Stomach smooth muscle (tissue), 2 donors: Measurements from ENCODE around the gene GABRQ.

Experiments used
- H3K27ac ChIP-seq: one replicate; pipeline ENCODE4 v1.7.0; 2013; ENCODE audit warnings: mild to moderate bottlenecking, low read length, inconsistent platforms
- H3K27me3 ChIP-seq, 2 donors: one replicate each; pipeline ENCODE4 v1.7.0; 2013; ENCODE audit warnings: low read length in 2 of 2; ENCODE audit not compliant: insufficient read depth in 2 of 2, control insufficient read depth in 1 of 2
- H3K36me3 ChIP-seq, 2 donors: one replicate each; pipeline ENCODE4 v1.7.0; 2013; ENCODE audit warnings: low read length in 2 of 2; ENCODE audit not compliant: control insufficient read depth in 2 of 2, insufficient read depth in 2 of 2
- H3K4me1 ChIP-seq: one replicate; pipeline ENCODE4 v1.7.0; 2013; ENCODE audit warnings: low read length; ENCODE audit not compliant: control insufficient read depth, insufficient read depth
- H3K4me3 ChIP-seq, 2 donors: one replicate each; pipeline ENCODE4 v1.7.0; 2013; ENCODE audit warnings: low read length in 2 of 2
- H3K9ac ChIP-seq, 2 donors: one replicate each; pipeline ENCODE4 v1.7.0; 2013; ENCODE audit warnings: low read length in 2 of 2, mild to moderate bottlenecking in 1 of 2
- H3K9me3 ChIP-seq, 2 donors: one replicate each; pipeline ENCODE4 v1.7.0; 2013; ENCODE audit warnings: low read length in 2 of 2; ENCODE audit not compliant: control insufficient read depth in 2 of 2
- donor health status: healthy.
- donor health status: Pancreatic carcinoma.

GABRQ gene

DNA sequence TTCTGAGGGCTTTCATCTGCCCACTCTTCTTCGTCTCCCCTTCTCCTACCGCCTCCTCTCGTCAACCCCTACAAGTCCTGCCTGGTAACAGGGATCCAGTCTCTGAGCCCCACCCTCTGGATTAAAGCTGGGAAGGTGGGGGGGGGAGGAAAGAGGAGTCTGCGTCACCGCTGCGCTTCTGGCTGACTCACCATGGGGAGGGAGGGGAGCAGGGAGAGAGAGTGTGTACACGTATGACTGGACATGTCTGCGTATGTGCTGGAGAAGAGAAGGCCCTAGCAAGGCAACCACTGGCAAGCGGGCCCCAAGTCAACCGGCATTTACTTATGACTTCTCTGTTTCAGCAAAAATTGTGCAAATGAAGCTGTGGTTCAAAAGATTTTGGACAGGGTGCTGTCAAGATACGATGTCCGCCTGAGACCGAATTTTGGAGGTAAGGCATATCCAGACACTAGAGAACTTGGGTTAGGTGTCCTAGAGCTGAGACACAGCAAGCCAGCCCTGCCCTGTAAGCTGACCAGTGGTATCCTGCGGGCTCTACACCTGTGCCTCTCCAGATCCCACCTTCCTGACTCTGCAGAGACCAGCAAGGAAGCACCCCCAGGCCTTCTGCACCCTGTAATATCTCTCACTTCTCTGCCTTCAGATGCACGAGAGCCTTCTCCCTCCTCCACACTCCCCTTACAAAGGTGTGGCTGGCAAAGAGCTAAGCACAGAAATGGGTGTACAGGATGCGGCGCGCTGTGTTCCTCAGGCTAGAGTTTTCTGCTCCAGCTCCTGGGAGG, 2.5 kb downstream of the GABRQ start:
- Histone ChIP-seq H3K4me1 (no peaks in the 10 kb centered on the region), H3K4me3 (no peak overlapping the region), H3K9me3 (no peaks in the 10 kb centered on the region), H3K9ac (no peak overlapping the region), H3K27me3 (peaks cover 16 to 30% of the 10 kb centered on the region in 2 donors), H3K27ac (no peak overlapping the region), H3K36me3 (no peaks in the 10 kb centered on the region)

DNA sequence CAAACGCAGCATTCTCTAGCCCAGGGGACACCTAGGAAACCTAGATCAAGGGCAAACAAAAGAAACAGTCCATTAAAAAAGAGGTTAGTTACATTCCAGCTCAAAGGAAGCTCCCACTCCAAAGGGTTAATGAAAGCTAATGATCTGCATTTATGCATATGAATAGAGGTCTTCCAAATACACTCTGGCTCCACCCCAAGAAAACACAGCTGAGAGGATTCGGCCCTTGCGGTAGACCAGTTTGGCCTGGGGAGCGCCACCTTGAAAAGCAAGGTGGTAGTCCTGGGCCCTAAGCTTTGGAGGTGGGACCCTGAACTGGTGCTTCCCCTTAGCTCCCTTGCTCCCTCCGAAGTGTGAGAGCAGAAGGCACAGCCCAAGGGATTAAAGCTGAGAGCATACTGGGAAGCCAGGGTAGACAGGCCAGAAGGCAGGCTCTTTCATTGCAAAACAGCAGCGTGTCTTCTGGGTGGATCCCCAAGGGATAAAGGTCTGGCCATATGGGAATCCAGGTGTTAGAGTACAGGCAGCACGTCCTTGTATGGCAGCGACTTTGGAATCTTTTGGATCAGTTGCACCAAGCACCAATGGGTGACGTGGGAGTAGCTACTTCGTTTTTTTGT, 3.7 kb downstream of the GABRQ start:
- Histone ChIP-seq H3K27me3 (peaks cover 16 to 30% of the 10 kb centered on the region in 2 donors), H3K9me3 (no peaks in the 10 kb centered on the region), H3K4me1 (no peaks in the 10 kb centered on the region), H3K4me3 (no peak overlapping the region), H3K27ac (no peak overlapping the region), H3K9ac (no peak overlapping the region), H3K36me3 (no peaks in the 10 kb centered on the region)

DNA sequence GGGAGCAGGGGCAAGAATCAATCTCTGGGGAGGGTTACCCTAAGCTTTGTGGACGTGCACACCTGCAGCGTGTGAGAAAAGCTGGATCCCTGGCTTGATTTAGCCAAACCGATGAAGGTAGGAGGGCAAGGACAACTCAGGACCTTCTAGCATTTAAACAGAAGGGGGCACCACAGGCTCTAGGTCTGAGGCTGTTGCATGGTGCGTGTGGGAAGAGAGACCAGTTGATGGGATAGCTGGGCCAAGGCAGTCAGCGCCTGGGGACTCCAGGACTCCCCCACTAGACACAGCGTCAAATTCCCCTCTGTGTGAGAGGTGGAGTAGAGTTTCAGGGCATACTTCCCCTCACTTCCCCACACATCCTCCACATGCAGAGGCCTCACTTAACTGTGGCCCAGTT, 4.3 kb downstream of the GABRQ start:
- Histone ChIP-seq H3K4me3 (no peak overlapping the region), H3K9me3 (no peaks in the 10 kb centered on the region), H3K27me3 (peaks cover 11 to 25% of the 10 kb centered on the region in 2 donors), H3K27ac (no peak overlapping the region), H3K36me3 (no peaks in the 10 kb centered on the region), H3K9ac (no peak overlapping the region), H3K4me1 (no peaks in the 10 kb centered on the region)

DNA sequence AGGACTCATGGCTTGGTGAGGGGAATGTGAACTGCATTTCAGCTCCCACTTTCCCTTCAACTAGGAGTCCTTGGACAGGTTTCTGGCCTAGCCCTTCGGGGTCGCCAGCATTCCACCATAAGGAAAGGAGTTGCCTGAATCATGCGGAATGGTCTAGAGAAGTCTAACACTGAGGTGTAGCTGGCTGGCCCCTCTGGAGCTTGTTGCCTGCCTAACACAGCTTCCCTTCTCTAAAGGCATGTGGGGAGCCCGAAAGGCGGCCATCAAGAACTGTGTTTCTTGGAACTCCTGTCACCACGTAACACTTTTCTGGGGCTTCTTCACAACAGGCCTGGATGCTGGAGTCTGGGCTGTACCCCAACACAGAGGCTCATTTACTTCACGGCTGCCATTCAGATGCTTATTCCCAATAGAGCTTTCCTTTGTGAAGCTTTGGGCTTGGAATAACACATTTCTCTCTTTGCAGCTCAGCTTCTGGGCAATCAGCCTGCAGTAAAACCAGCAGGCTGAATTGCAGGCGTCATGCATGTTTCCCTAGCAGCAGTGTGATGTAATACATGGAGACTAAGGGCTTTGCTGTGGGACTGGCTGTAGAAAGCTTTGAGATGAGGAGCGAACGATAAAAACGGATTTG, 5.4 kb downstream of the GABRQ start:
- H3K4me3 ChIP-seq, result no peak overlapping the region
- H3K27ac ChIP-seq, result no peak overlapping the region
- no peaks in the 10 kb centered on the region for H3K36me3 ChIP-seq

DNA sequence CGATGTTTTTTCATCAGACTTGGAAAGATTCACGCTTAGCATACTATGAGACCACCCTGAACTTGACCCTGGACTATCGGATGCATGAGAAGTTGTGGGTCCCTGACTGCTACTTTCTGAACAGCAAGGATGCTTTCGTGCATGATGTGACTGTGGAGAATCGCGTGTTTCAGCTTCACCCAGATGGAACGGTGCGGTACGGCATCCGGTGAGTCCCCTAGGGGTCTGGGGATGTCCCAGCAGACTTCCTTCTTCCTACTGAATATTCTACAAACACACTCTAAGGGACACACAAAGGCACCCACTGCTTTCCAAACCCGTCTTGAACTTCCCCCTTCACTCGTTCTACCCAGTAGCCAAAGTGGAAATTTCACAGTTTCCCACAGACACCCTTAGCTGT, 9.3 kb downstream of the GABRQ start:
- Histone ChIP-seq H3K4me1 (no peaks in the 10 kb centered on the region), H3K4me3 (no peak overlapping the region), H3K27ac (no peak overlapping the region), H3K27me3 (peaks cover 0 to 7% of the 10 kb centered on the region in 2 donors), H3K36me3 (no peaks in the 10 kb centered on the region), H3K9me3 (no peaks in the 10 kb centered on the region), H3K9ac (no peak overlapping the region)

More for the DNA sequence above, 5.4 kb downstream of the GABRQ start:
- peaks cover 9 to 25% of the 10 kb centered on the region in 2 donors for H3K27me3 ChIP-seq
- no peaks in the 10 kb centered on the region for H3K4me1 ChIP-seq
- H3K9me3 ChIP-seq, result no peaks in the 10 kb centered on the region
- no peak overlapping the region for H3K9ac ChIP-seq

DNA sequence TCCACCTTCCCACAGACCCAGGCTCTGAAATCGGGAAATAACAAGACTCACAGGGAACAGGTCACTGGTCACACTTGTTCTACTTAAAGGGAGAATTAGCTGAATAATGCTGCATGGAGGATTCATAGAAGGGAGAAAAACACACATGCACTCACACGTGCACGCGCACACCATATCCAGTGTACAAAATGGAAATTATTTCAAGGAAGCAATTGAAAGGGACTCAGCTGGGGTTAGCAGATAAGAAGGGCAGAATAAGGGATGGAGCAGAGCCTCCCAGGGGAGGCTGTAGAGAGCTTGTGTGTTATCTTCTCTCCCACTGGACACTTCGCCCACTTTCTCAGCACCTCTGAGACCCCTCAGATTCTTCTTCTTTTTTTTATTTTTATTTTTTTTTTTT, 10.3 kb downstream of the GABRQ start:
- Histone ChIP-seq H3K27me3 (peaks cover 0 to 7% of the 10 kb centered on the region in 2 donors), H3K4me1 (no peaks in the 10 kb centered on the region), H3K27ac (no peak overlapping the region), H3K4me3 (no peak overlapping the region), H3K36me3 (no peaks in the 10 kb centered on the region), H3K9me3 (no peaks in the 10 kb centered on the region), H3K9ac (no peak overlapping the region)

DNA sequence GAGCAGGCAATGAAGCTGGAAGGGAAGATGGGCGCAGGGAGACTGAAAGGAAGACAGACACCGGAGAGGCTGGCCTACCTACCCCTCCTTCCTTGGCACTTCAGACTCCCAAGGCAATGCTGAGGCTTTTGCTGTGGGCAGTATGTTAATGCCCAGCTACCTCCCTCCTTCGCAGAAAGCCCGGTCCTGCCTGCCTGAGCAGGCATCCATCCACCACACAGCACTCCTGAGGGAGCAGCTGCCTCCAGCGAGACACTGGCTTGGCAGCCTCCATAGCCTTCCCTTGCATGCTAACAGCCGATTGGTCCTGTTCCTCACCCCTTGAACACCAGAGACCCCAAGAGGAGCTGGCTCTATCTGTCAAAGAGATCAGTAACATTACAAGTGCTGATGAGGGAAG, 14.4 kb downstream of the GABRQ start:
- no peak overlapping the region for H3K27ac ChIP-seq
- H3K4me3 ChIP-seq, result no peak overlapping the region
- H3K27me3 ChIP-seq, result peaks cover 0 to 8% of the 10 kb centered on the region in 2 donors
- H3K9ac ChIP-seq, result no peak overlapping the region
- no peaks in the 10 kb centered on the region for H3K4me1 ChIP-seq
- no peaks in the 10 kb centered on the region for H3K36me3 ChIP-seq
- no peaks in the 10 kb centered on the region for H3K9me3 ChIP-seq

DNA sequence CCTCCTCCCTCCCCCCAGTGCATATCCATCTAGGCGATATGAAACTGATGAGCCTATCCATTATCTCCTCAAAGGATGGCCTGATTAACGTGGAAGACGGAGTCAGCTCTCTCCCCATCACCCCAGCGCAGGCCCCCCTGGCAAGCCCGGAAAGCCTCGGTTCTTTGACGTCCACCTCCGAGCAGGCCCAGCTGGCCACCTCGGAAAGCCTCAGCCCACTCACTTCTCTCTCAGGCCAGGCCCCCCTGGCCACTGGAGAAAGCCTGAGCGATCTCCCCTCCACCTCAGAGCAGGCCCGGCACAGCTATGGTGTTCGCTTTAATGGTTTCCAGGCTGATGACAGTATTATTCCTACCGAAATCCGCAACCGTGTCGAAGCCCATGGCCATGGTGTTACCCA, 14.8 kb downstream of the GABRQ start:
- peaks cover 0 to 5% of the 10 kb centered on the region in 2 donors for H3K27me3 ChIP-seq
- no peak overlapping the region for H3K9ac ChIP-seq
- no peaks in the 10 kb centered on the region for H3K9me3 ChIP-seq
- H3K27ac ChIP-seq, result no peak overlapping the region
- H3K4me3 ChIP-seq, result no peak overlapping the region
- H3K36me3 ChIP-seq, result no peaks in the 10 kb centered on the region
- no peaks in the 10 kb centered on the region for H3K4me1 ChIP-seq

DNA sequence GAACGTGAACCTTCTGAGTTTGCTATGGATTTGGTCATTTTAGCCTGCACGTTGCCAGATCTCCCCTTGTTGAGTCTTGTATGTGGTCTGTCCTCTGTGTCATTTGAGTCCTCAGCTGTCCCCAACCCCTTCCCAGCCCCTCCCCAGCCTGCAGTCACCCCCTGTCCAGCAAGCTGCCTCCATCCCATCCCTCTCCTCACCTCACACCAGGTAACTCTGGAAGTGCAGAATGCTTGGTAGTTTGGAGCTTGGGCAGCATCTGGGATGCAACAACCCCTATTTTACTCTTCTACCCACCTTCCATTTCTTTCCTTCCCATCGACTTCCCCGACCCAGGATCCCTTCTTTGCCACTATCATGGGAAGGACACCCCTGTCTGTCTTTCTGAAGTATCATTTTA, 18.4 kb downstream of the GABRQ start:
- H3K36me3 ChIP-seq, result no peaks in the 10 kb centered on the region
- no peak overlapping the region for H3K4me3 ChIP-seq
- no peak overlapping the region for H3K9ac ChIP-seq
- H3K4me1 ChIP-seq, result no peaks in the 10 kb centered on the region
- peaks cover 0 to 2% of the 10 kb centered on the region in 2 donors for H3K27me3 ChIP-seq
- H3K27ac ChIP-seq, result no peak overlapping the region
- H3K9me3 ChIP-seq, result no peaks in the 10 kb centered on the region

DNA sequence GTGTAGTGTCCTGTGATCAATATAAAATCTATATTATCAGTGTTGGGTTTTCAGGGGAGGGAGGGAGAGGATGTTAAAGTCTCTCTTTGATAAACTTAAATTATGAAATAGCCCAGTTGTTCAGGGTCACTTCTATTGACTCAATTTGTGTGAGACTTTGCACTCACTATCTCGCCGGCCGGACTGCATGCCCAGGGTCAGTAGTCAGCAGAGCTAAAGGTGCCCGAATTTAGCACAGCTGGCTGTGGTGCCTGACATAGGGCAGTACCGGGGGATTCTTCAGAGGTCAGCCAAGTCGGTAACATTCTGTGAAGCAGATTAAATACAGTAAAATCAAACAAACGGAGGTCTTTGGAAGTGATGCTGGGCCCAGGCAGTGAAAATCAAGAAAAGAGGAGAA, 19.2 kb downstream of the GABRQ start:
- Histone ChIP-seq H3K36me3 (no peaks in the 10 kb centered on the region), H3K27me3 (peaks cover 0 to 2% of the 10 kb centered on the region in 2 donors), H3K9ac (no peak overlapping the region)

DNA sequence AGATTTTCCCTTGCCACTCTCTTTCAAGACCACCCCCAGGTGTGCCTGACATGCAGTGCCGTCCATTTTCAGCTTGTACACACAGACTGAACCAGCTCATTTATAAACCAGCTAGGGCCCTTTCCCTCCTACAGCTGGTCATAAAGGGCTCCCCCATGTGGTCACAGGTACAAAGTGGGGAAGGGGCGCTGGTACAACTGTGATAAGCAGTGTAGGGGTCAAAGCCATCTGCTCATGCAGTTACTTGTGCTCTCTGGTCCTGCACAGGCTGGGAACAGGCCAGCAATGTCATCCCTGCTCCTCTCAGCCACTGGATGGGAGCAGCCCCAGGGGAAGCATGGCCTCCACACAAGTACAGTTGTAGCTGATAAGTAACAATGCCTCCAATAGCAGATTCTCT, 20.6 kb downstream of the GABRQ start:
- Histone ChIP-seq H3K9ac (no peak overlapping the region), H3K4me1 (no peaks in the 10 kb centered on the region), H3K27me3 (peaks cover 0 to 2% of the 10 kb centered on the region in 2 donors), H3K9me3 (no peaks in the 10 kb centered on the region), H3K27ac (no peak overlapping the region), H3K36me3 (no peaks in the 10 kb centered on the region), H3K4me3 (no peak overlapping the region)

More for the DNA sequence above, 19.2 kb downstream of the GABRQ start:
- Histone ChIP-seq H3K27ac (no peak overlapping the region), H3K4me3 (no peak overlapping the region), H3K9me3 (no peaks in the 10 kb centered on the region), H3K4me1 (no peaks in the 10 kb centered on the region)
